ENCODE measurements around the gene GXYLT2. TPM values are rescaled to one million over a fixed set of nuclear protein-coding genes. Genes with fewer than 3 reads are reported as not detected.

GXYLT2 gene
- polyA plus RNA-seq, 1 donor, result 3.1 TPM

DNA sequence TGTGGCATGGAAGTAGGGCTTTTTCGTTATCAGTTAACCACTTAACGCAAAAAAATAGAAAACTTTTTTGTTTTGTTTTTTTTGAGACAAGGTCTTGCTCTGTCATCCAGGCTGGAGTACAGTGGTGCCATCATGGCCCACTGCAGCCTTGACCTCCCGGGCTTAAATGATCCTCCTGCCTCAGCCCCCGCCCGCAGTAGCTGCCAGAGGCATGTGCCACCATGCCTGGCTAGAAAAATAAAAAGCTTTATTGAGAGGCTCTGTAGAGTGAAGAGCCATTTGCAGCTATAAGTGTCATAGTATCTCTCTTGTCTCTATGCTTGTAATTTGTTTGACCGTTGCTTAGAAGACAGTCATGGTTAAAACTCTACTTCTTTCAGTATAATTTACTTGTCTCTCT, 122.3 kb downstream of the GXYLT2 start:
- Histone ChIP-seq H3K4me1 (ENCODE audit: control insufficient read depth, insufficient read depth, low read length) (peaks cover 3% of the 10 kb centered on the region), H3K27me3 (ENCODE audit: control insufficient read depth, insufficient read depth, low read length) (no peaks in the 10 kb centered on the region), H3K9me3 (ENCODE audit: control insufficient read depth, low read depth, low read length) (no peaks in the 10 kb centered on the region), H3K27ac (ENCODE audit: low read length) (no peak overlapping the region), H3K36me3 (ENCODE audit: control insufficient read depth, insufficient read depth, low read length) (peaks cover 28% of the 10 kb centered on the region), H3K4me3 (ENCODE audit: low read length) (no peak overlapping the region)
- 88% methylated on average over 3 of the region's 6 CpGs for WGBS (ENCODE audit: insufficient coverage, low lambda C conversion rate)
- no peak for DNase-seq

DNA sequence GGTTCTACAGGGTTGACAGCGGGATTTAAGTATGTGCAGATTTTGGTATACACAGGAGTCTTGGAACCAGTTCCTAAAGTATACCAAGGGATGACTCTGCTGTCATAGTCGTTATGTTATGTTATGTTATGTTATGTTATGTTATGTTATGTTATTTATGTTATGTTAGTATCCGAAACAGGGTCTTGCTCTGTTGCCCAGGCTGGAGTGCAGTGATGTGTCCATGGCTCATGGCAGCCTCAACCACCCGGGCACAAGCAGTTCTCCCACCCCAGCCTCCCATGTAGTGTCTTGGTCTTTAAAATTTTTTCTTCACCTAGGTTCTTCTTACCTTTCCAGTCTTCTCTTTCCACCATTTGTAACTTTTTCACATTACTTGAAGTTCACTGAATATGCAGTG, 130.5 kb downstream of the GXYLT2 start:
- no peaks in the 10 kb centered on the region for H3K9me3 ChIP-seq (ENCODE audit: control insufficient read depth, low read depth, low read length)
- H3K36me3 ChIP-seq (ENCODE audit: control insufficient read depth, insufficient read depth, low read length), result peaks cover 19% of the 10 kb centered on the region
- no peak overlapping the region for H3K4me3 ChIP-seq (ENCODE audit: low read length)
- no peaks in the 10 kb centered on the region for H3K27me3 ChIP-seq (ENCODE audit: control insufficient read depth, insufficient read depth, low read length)
- H3K4me1 ChIP-seq (ENCODE audit: control insufficient read depth, insufficient read depth, low read length), result no peaks in the 10 kb centered on the region
- no peak overlapping the region for H3K27ac ChIP-seq (ENCODE audit: low read length)
- WGBS (ENCODE audit: insufficient coverage, low lambda C conversion rate), result no CpG with 5 or more reads among the region's 4 CpGs
- DNase-seq, result no peak

DNA sequence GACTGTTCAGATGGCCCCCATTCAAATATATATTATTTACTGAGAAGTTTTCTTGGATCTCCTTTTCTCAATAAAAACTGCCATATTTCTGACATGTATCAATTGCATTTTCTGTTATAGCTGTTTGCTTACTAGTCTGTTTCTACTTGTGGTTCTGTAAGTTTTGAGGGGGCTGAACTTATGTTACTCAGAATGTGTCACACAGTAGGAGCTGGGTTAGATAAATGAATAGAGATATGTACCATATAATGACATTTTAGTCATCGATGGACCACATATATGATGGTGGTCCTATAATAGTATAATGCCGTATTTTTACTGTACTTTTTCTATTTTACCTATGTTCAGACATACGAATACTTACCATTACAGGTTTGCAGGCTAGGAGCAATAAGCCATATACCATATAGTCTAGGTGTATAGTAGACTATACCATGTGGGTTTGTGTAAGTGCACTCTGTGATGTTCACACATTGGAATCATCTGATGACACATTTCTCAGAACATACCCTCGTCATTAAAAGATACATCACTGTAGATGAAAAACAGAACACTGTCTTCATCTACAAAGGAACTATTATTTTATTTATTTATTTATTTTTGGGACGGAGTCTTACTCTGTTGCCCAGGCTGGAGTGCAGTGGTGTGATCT, 131.1 kb downstream of the GXYLT2 start:
- 87% methylated on average over 4 of the region's 5 CpGs for WGBS (ENCODE audit: insufficient coverage, low lambda C conversion rate)
- no peaks in the 10 kb centered on the region for H3K4me1 ChIP-seq (ENCODE audit: control insufficient read depth, insufficient read depth, low read length)

DNA sequence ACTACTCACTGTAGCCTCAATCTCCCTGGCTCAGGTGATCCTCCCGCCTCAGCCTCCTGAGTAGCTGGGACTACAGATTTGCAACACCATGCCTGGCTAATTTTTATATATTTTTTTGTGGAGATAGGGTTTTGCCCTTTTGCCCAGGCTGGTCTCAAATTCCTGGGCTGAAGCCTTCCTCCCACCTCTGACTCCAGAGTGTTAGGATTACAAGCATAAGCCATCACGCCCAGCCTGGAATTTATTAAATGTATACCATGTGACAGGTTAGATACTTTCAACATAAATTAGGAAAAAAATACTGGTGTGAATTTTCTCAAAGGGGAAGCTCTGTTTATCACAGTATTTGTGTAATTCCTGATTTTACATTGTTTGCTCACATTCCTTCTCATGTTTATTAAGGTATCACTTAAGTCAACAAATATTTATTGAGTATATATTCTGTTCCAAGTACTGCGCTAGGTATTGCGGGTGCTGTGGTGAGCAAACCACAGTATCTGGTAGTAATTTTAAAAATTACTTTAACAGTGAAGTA, 133.5 kb downstream of the GXYLT2 start:
- Histone ChIP-seq H3K27ac (ENCODE audit: low read length) (no peak overlapping the region), H3K4me1 (ENCODE audit: control insufficient read depth, insufficient read depth, low read length) (peaks cover 14% of the 10 kb centered on the region), H3K9me3 (ENCODE audit: control insufficient read depth, low read depth, low read length) (no peaks in the 10 kb centered on the region), H3K36me3 (ENCODE audit: control insufficient read depth, insufficient read depth, low read length) (peaks cover 8% of the 10 kb centered on the region), H3K27me3 (ENCODE audit: control insufficient read depth, insufficient read depth, low read length) (no peaks in the 10 kb centered on the region), H3K4me3 (ENCODE audit: low read length) (no peak overlapping the region)
- 60% methylated on average over 1 of the region's 4 CpGs for WGBS (ENCODE audit: insufficient coverage, low lambda C conversion rate)
- no peak for DNase-seq

More for the DNA sequence above, 131.1 kb downstream of the GXYLT2 start:
- peaks cover 19% of the 10 kb centered on the region for H3K36me3 ChIP-seq (ENCODE audit: control insufficient read depth, insufficient read depth, low read length)
- H3K27ac ChIP-seq (ENCODE audit: low read length), result no peak overlapping the region
- no peak overlapping the region for H3K4me3 ChIP-seq (ENCODE audit: low read length)
- H3K27me3 ChIP-seq (ENCODE audit: control insufficient read depth, insufficient read depth, low read length), result no peaks in the 10 kb centered on the region
- no peaks in the 10 kb centered on the region for H3K9me3 ChIP-seq (ENCODE audit: control insufficient read depth, low read depth, low read length)
- no peak for DNase-seq

DNA sequence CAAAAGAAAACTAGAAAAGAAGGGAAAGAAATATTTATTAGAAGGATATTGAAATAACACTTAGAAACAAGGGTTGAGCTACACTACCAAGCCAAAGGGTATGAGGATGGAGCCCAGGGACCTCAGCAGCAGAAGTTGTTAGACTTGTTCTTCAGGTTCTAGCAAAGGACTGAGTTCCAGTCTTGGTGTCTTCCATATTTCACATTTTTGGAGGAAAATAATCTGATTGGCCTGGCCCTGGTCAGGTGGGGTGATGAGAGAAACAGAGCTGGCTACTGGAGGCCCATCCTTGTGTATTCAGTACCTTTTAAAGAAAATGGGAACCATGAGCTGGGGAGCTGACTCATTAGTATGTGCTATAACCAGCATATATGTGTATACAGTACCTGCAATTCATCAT, 137.0 kb downstream of the GXYLT2 start:
- H3K9me3 ChIP-seq (ENCODE audit: control insufficient read depth, low read depth, low read length), result no peaks in the 10 kb centered on the region
- no peak overlapping the region for H3K27ac ChIP-seq (ENCODE audit: low read length)
- H3K4me1 ChIP-seq (ENCODE audit: control insufficient read depth, insufficient read depth, low read length), result peaks cover 18% of the 10 kb centered on the region
- no peak for DNase-seq
- H3K4me3 ChIP-seq (ENCODE audit: low read length), result no peak overlapping the region
- no peaks in the 10 kb centered on the region for H3K27me3 ChIP-seq (ENCODE audit: control insufficient read depth, insufficient read depth, low read length)
- H3K36me3 ChIP-seq (ENCODE audit: control insufficient read depth, insufficient read depth, low read length), result peaks cover 9% of the 10 kb centered on the region

DNA sequence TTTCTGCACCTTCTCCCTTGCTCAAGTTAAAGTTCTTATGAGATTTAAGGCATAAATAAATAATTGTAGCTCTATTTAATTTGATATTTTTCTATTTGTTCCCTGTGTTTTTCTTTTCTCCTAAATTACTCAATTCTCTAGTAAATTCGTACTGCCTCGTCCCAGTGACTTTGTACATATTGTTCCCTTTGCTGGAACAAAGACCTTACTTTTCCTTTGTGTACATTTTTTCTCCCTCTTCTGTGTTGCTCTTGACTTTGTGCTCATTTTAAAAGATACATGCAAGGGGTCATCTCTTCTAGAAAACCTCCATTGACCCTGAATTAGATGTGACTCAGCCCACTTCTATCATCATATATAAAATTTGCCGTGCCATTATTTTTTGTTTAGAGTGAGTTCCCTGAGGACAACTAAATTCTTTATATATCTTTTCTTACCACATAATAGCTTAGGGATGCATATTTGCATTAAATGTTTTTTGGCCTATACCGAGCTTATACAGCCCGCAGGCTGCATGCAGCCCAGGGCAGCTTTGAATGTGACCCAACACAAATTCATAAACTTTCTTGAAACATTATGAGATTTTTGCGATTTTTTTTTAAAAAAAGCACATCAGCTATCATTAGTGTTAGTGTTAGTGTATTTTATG, 138.4 kb downstream of the GXYLT2 start:
- WGBS (ENCODE audit: insufficient coverage, low lambda C conversion rate), result 81% methylated on average over 4 of the region's 6 CpGs
- H3K27me3 ChIP-seq (ENCODE audit: control insufficient read depth, insufficient read depth, low read length), result no peaks in the 10 kb centered on the region
- no peak overlapping the region for H3K27ac ChIP-seq (ENCODE audit: low read length)
- H3K4me3 ChIP-seq (ENCODE audit: low read length), result no peak overlapping the region
- H3K9me3 ChIP-seq (ENCODE audit: control insufficient read depth, low read depth, low read length), result no peaks in the 10 kb centered on the region
- peaks cover 18% of the 10 kb centered on the region for H3K4me1 ChIP-seq (ENCODE audit: control insufficient read depth, insufficient read depth, low read length)
- DNase-seq, result no peak
- H3K36me3 ChIP-seq (ENCODE audit: control insufficient read depth, insufficient read depth, low read length), result peaks cover 5% of the 10 kb centered on the region

Other genes with a start within 250 kb of the GXYLT2 start
- 15.4 TPM for gene SHQ1, start 39.6 kb upstream of the GXYLT2 start, polyA plus RNA-seq
- gene PPP4R2, start 108.8 kb downstream of the GXYLT2 start, polyA plus RNA-seq, result 69.6 TPM
- gene EBLN2, start 173.6 kb downstream of the GXYLT2 start, polyA plus RNA-seq, result 7.2 TPM

All from large intestine (tissue), 3 donors.